ENCODE data around the gene SHKBP1. TPM values are rescaled to one million over a fixed set of nuclear protein-coding genes. Genes with fewer than 3 reads are reported as not detected.

SHKBP1 gene
- total and polyA plus RNA-seq, 9 of the 15 experiments (the other 6 are each of a cell fraction or from before 2014, with no cell fraction given) = 1.2 to 58.1 (median 22.3) TPM

DNA sequence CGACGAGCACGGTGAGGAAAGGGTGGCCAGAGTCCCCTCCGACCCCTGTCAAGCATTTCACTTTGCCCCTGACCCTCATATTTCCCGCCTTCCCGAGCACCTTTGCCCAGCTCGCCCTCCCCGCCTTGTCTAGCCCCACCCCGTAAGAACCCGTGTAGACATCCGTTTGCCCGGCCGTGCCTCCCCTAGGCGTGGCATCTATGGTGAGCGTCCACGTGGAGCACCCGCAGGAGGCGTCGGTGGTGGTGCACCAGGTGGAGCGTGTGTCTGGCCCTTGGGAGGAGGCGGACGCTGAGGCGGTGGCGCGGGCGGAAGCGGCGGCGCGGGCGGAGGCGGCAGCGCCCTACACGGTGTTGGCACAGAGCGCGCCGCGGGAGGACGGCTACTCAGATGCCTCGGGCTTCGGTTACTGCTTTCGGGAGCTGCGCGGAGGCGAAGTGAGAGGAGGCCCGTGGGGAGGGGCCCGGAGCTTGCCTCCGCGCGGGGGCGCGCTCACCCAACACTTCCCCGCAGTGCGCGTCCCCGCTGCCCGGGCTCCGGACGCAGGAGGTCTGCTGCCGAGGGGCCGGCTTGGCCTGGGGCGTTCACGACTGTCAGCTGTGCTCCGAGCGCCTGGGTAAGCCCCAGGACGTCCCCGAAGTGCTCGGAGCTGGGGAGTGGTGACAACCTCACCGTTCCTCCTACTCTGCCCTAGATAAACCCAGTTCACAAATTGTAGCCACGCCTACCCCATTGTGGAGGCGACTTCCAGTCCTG, 28.7 kb downstream of the SHKBP1 start (continued):
- TF ChIP-seq, protein P1, sequence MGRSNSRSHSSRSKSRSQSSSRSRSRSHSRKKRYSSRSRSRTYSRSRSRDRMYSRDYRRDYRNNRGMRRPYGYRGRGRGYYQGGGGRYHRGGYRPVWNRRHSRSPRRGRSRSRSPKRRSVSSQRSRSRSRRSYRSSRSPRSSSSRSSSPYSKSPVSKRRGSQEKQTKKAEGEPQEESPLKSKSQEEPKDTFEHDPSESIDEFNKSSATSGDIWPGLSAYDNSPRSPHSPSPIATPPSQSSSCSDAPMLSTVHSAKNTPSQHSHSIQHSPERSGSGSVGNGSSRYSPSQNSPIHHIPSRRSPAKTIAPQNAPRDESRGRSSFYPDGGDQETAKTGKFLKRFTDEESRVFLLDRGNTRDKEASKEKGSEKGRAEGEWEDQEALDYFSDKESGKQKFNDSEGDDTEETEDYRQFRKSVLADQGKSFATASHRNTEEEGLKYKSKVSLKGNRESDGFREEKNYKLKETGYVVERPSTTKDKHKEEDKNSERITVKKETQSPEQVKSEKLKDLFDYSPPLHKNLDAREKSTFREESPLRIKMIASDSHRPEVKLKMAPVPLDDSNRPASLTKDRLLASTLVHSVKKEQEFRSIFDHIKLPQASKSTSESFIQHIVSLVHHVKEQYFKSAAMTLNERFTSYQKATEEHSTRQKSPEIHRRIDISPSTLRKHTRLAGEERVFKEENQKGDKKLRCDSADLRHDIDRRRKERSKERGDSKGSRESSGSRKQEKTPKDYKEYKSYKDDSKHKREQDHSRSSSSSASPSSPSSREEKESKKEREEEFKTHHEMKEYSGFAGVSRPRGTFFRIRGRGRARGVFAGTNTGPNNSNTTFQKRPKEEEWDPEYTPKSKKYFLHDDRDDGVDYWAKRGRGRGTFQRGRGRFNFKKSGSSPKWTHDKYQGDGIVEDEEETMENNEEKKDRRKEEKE (IDR thresholded peaks at IDR 0.05; ENCODE audit: borderline replicate concordance in 1 of 2, control insufficient read depth in 1 of 2, low read depth in 2 of 2, low read length in 1 of 2) = no peak
- TF ChIP-seq ZNF780A (CRISPR knock-in tag; IDR thresholded peaks at IDR 0.05) = no peak; the same call in 1 of the 2 replicates
- TF ChIP-seq MTA1 (IDR thresholded peaks at IDR 0.05; ENCODE audit: borderline replicate concordance) = no peak
- TF ChIP-seq ATF7 (IDR thresholded peaks at IDR 0.05) = peak; percentile 32; the same call in 1 of the 2 replicates
- peak; percentile 55; the same call in 1 of the 2 replicates for TF ChIP-seq ZBTB7A (IDR thresholded peaks at IDR 0.05; ENCODE audit: borderline replicate concordance, control insufficient read depth, low read depth, low read length)
- TF ChIP-seq SNIP1 (IDR thresholded peaks at IDR 0.05; ENCODE audit: low read depth) = no peak
- peak; percentile 74 for TF ChIP-seq CXXC5 (CRISPR knock-in tag; IDR thresholded peaks at IDR 0.05)
- TF ChIP-seq ATF1 (CRISPR knock-in tag; IDR thresholded peaks at IDR 0.05) = no peak
- TF ChIP-seq ATF1 (tag; IDR thresholded peaks at IDR 0.05) = peak; percentile 61
- peak in 1 of 2 experiments; percentile 80; a peak in 1 of 4 replicates for TF ChIP-seq NONO (IDR thresholded peaks at IDR 0.05; ENCODE audit: low read depth in 2 of 2, low read length in 1 of 2)
- TF ChIP-seq EGR1 (conservative IDR thresholded peaks at IDR 0.05) = peak; percentile 79
- no peak for TF ChIP-seq ZKSCAN8 (CRISPR knock-in tag; IDR thresholded peaks at IDR 0.05)
- no peak for TF ChIP-seq ETV1 (tag; conservative IDR thresholded peaks at IDR 0.05; ENCODE audit: low read depth)
- TF ChIP-seq, protein P2, sequence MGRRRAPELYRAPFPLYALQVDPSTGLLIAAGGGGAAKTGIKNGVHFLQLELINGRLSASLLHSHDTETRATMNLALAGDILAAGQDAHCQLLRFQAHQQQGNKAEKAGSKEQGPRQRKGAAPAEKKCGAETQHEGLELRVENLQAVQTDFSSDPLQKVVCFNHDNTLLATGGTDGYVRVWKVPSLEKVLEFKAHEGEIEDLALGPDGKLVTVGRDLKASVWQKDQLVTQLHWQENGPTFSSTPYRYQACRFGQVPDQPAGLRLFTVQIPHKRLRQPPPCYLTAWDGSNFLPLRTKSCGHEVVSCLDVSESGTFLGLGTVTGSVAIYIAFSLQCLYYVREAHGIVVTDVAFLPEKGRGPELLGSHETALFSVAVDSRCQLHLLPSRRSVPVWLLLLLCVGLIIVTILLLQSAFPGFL (CRISPR knock-in tag; IDR thresholded peaks at IDR 0.05) = no peak; the same call in 1 of the 2 replicates
- peak; percentile 79 to 82 for TF ChIP-seq MAZ (CRISPR knock-in tag; conservative IDR thresholded peaks at IDR 0.05 in 1 of 2, IDR thresholded peaks at IDR 0.05 in 1 of 2)
- TF ChIP-seq PHF21A (IDR thresholded peaks at IDR 0.05; ENCODE audit: borderline replicate concordance, low read depth) = 0 out of 2 replicates have a peak, but pooled peaks have one; percentile 12
- TF ChIP-seq ZNF707 (CRISPR knock-in tag; conservative IDR thresholded peaks at IDR 0.05) = no peak
- no peak for TF ChIP-seq ZNF174 (CRISPR knock-in tag; IDR thresholded peaks at IDR 0.05)
- no peak for TF ChIP-seq PRPF4 (IDR thresholded peaks at IDR 0.05; ENCODE audit: insufficient read depth, low read depth, low read length, poor library complexity, severe bottlenecking)
- peak; percentile 72 for TF ChIP-seq RBBP5 (IDR thresholded peaks at IDR 0.05; ENCODE audit: borderline replicate concordance, insufficient read depth, low read length, poor library complexity, severe bottlenecking)
- TF ChIP-seq, protein P3, sequence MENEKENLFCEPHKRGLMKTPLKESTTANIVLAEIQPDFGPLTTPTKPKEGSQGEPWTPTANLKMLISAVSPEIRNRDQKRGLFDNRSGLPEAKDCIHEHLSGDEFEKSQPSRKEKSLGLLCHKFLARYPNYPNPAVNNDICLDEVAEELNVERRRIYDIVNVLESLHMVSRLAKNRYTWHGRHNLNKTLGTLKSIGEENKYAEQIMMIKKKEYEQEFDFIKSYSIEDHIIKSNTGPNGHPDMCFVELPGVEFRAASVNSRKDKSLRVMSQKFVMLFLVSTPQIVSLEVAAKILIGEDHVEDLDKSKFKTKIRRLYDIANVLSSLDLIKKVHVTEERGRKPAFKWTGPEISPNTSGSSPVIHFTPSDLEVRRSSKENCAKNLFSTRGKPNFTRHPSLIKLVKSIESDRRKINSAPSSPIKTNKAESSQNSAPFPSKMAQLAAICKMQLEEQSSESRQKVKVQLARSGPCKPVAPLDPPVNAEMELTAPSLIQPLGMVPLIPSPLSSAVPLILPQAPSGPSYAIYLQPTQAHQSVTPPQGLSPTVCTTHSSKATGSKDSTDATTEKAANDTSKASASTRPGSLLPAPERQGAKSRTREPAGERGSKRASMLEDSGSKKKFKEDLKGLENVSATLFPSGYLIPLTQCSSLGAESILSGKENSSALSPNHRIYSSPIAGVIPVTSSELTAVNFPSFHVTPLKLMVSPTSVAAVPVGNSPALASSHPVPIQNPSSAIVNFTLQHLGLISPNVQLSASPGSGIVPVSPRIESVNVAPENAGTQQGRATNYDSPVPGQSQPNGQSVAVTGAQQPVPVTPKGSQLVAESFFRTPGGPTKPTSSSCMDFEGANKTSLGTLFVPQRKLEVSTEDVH (IDR thresholded peaks at IDR 0.05; ENCODE audit: low read depth, partially characterized antibody) = peak; percentile 54

Data from K562 (cell line).